DOHH2 (cell line): Measurements from ENCODE around the gene SLC35A3.

Experiments
- CTCF ChIP-seq: fragments of 200-600 bp; sonication (generic); IDR thresholded peaks from one replicate; pipeline ENCODE4 v1.5.1; 2014; ENCODE audit warnings: antibody characterized with exemption, mild to moderate bottlenecking, low read depth, low read length; ENCODE audit not compliant: poor library complexity, severe bottlenecking
- EZH2phosphoT487 ChIP-seq: fragments of 200-600 bp; sonication (generic); IDR thresholded peaks from 2 replicates; pipeline ENCODE4 v1.6.1; 2017; ENCODE audit warnings: borderline replicate concordance, mild to moderate bottlenecking, antibody characterized with exemption, low read length, moderate library complexity, mixed read lengths

GRCh38 chr1:99980928-99981327, 11.1 kb downstream of the SLC35A3 start:
- TF ChIP-seq CTCF: no peak
- no peak for TF ChIP-seq EZH2phosphoT487
